ENCODE results near the gene PHF13.

PHF13 gene

DNA sequence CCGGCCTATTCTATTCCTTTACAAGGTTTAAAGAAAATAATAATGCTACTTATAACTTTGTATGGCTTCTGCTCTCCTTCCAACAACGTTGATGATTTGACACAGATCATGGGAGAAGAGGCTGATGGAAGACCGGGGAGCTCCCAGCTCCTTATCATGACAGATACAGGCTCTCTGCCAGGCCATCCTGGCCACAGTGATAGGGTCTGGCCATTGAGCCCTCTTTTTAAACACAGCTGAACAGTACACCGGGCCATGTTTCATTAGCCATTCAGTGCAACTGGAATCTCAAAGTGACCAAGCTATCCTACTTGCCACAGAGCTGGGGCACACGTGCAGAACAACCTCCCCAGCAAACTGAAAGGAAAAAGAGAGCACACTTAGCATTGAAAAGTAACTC is 53.2 kb downstream of the PHF13 start:
- no peak for DNase-seq (ENCODE audit: low spot score)

DNA sequence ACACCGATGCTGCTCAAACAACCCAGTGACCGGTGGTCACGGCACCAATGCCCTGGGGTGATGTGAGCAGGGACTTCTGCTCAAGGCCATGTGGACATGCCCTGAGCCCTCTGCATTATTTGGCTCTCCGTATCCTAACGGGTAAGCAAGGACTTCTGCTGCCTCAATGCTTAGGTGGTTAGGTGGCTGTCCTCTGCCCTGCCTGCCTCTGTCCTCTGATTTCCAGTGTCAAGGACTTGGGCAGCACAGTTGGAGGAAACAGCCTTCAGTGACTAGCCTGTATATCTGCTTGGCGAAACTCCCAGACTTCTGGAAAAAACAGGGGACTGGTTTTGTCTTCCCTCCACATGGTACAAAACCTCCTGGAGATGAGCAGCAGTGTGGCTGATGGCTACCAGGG is 53.6 kb downstream of the PHF13 start:
- DNase-seq (ENCODE audit: low spot score): no peak

DNA sequence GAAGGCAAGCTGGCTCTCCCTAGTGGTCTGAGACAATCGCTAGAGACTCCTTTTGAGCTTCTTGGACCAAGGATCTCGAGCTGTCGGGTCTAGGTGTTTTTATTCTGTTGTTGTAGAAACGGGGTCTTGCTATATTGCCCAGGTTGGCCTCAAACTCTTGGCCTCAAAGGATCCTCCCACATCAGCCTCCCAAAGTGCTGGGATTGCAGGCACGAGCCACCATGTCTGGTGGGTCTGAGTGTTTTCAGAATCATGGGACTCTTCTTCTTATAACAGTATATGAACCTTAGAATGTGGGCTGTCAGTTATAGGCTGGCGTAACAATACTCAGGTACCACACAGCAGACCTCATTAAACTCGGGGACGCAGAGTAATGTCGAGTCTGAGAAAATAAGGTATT is 55.0 kb downstream of the PHF13 start:
- DNase-seq (ENCODE audit: low spot score): no peak

DNA sequence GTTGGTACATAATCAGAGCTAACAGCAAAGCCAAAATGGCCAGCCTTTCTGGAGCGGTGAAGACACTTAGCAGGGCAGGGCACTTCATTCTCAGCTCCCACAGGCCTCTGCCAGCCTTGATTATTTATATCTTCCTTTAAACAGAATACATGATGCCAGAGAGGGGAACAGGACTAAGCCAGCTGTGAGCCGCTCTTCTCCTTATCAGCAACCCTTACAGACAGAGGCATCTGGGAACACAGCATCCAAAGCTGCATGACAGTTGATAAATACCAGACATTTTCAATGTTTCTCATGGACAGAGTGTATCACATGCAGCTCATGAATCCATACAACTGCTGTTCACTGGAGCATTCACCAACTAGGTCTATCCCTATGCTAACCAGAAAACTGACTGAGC is 59.0 kb downstream of the PHF13 start:
- DNase-seq (ENCODE audit: low spot score): no peak
